Choroid plexus epithelial cell (primary cell): ENCODE measurements around the gene SMPD1.
"Not testable (repeated sequence)": the region's sequence is repeated elsewhere in the genome, so short reads cannot be mapped to it uniquely, and the experiment has no call there.

Source experiments
- DNase-seq: peaks from one replicate; pipeline ENCODE4 v3.0.0-alpha.2; 2010; ENCODE audit warnings: low read depth
- H3K4me3 ChIP-seq: 2 replicates; pipeline ENCODE4 v1.5.1; 2011; ENCODE audit warnings: low read depth, mild to moderate bottlenecking, control low read depth, low read length, moderate library complexity
- CTCF ChIP-seq: conservative IDR thresholded peaks from 2 replicates; pipeline ENCODE4 v1.5.1; 2011; ENCODE audit warnings: low read depth, mild to moderate bottlenecking, control low read depth, inconsistent platforms, low read length, moderate library complexity

The SMPD1 gene

GRCh38 chr11:6388748-6389147 lies 1.5 kb upstream of the SMPD1 start:
- H3K4me3 ChIP-seq: no peak overlapping the region
- DNase-seq: no peak
- TF ChIP-seq CTCF: no peak

GRCh38 chr11:6390718-6391469 lies 620 bp downstream of the SMPD1 start:
- TF ChIP-seq CTCF: no peak
- no peak for DNase-seq
- H3K4me3 ChIP-seq: peak overlapping the region; percentile 87

GRCh38 chr11:6391537-6392134 lies 1.4 kb downstream of the SMPD1 start:
- H3K4me3 ChIP-seq: peak overlapping the region; percentile 87
- peak; percentile 2 for TF ChIP-seq CTCF
- no peak for DNase-seq

- not testable (repeated sequence) for DNase-seq, H3K4me3 ChIP-seq
Measured at GRCh38 chr11:6392251-6392650, 2.0 kb downstream of the SMPD1 start.

- DNase-seq: no peak
- no peak overlapping the region for H3K4me3 ChIP-seq
- TF ChIP-seq CTCF: no peak
Measured at GRCh38 chr11:6393989-6394670, 3.9 kb downstream of the SMPD1 start.

- H3K4me3 ChIP-seq: no peak overlapping the region
- no peak for TF ChIP-seq CTCF
- DNase-seq: no peak
Measured at GRCh38 chr11:6395470-6396060, 5.3 kb downstream of the SMPD1 start.

- H3K4me3 ChIP-seq: no peak overlapping the region
- TF ChIP-seq CTCF: no peak
- no peak for DNase-seq
Measured at GRCh38 chr11:6397156-6397555, 6.9 kb downstream of the SMPD1 start.
